ENCODE measurements around the gene GALNT2. TPM values are rescaled to one million over a fixed set of nuclear protein-coding genes. Genes with fewer than 3 reads are reported as not detected.

Gene GALNT2
- total RNA-seq, 1 donor from 2014 or later = 28.3 TPM

DNA sequence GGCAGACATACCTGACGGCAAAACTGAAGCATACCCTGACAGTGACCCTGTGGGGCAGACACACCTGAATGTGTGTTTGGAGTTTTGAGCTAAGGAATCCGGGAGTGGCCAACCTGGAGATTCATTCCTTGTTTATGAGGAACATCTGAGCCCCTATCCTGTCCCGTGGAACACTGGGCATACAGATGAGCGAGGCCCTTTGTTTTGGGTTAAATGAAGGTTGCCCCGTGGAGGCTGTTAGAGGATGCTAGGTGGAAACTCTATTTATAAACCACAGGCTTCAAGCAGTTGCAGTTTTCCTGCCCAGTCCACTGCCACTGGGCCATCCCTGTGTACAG, 18.1 kb downstream of the GALNT2 start:
- H3K4me1 ChIP-seq = peaks cover 60% of the 10 kb centered on the region
- H3K27ac ChIP-seq (replicated peaks) = no peak overlapping the region
- H3K36me3 ChIP-seq = peaks cover 5% of the 10 kb centered on the region
- no peak overlapping the region for H3K4me3 ChIP-seq
- intact Hi-C loops (cut with micrococcal nuclease) = no loop called here
- DNase-seq = no peak
- H3K27me3 ChIP-seq (ENCODE audit: low read depth) = no peaks in the 10 kb centered on the region
- TF ChIP-seq, protein P1, sequence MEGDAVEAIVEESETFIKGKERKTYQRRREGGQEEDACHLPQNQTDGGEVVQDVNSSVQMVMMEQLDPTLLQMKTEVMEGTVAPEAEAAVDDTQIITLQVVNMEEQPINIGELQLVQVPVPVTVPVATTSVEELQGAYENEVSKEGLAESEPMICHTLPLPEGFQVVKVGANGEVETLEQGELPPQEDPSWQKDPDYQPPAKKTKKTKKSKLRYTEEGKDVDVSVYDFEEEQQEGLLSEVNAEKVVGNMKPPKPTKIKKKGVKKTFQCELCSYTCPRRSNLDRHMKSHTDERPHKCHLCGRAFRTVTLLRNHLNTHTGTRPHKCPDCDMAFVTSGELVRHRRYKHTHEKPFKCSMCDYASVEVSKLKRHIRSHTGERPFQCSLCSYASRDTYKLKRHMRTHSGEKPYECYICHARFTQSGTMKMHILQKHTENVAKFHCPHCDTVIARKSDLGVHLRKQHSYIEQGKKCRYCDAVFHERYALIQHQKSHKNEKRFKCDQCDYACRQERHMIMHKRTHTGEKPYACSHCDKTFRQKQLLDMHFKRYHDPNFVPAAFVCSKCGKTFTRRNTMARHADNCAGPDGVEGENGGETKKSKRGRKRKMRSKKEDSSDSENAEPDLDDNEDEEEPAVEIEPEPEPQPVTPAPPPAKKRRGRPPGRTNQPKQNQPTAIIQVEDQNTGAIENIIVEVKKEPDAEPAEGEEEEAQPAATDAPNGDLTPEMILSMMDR (IDR thresholded peaks at IDR 0.05; ENCODE audit: borderline replicate concordance) = no peak
- no peaks in the 10 kb centered on the region for H3K9me3 ChIP-seq (replicated peaks)

DNA sequence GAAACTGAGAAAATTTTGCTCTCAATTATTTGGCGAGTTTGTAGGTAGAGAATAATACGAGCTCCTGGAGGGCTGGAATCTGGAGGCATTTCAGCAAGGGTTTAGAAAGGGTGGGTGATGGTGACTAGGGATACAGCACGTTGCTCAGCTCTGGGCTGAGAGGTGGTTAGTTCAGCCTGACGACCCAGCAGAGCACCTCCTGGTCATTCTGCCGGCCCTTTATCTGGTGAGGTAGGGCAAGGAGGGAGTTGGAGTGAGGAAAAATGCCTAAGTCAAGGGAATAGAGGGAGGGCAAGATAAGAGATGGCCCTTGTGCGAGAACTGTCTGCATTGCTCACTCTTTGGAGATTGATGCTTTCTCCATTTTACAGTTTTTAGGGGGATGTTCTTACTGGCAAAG, 19.1 kb downstream of the GALNT2 start:
- no peaks in the 10 kb centered on the region for H3K27me3 ChIP-seq (ENCODE audit: low read depth)
- no peak for DNase-seq
- intact Hi-C loops (cut with micrococcal nuclease) = no loop called here
- H3K27ac ChIP-seq (replicated peaks) = no peak overlapping the region
- H3K36me3 ChIP-seq = peaks cover 5% of the 10 kb centered on the region
- TF ChIP-seq, protein P1 (IDR thresholded peaks at IDR 0.05; ENCODE audit: borderline replicate concordance) = no peak
- peaks cover 54% of the 10 kb centered on the region for H3K4me1 ChIP-seq
- no peak overlapping the region for H3K4me3 ChIP-seq
- no peaks in the 10 kb centered on the region for H3K9me3 ChIP-seq (replicated peaks)

DNA sequence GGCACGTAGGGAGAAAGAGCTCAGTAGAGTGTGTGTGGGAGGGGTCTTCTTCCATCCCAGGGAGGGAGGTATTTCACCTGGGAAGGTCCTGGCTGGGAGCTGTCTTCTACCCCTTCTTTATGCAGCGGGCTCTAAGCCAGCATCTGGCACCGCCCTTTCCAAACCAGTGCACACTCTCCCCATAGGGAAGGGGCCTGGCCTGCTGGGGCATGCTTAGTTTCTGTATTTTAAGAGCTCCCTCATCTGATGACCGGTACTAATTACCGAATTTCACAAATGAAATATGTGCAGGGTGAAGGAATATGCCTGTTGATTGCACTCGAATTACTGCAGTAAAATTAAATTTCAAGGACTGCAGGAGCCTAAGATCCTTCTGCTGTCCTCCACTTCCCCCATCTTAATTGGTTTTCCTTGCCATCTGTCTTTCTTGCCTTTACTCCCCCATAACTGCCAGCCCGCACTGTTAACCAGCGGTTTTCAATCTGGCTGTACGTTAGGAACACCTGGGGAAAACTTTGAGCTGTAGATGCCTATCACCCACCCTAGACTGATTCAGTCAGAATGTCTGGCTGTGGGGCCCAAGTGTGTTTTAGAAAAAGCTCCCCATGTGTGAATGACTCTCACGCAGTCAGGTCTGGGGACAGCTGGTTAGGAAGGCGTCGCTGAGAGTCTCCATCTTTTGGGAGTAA, 20.1 kb downstream of the GALNT2 start:
- Histone ChIP-seq H3K4me3 (no peak overlapping the region), H3K36me3 (peaks cover 5% of the 10 kb centered on the region), H3K27ac (replicated peaks) (no peak overlapping the region), H3K9me3 (replicated peaks) (no peaks in the 10 kb centered on the region), H3K27me3 (ENCODE audit: low read depth) (no peaks in the 10 kb centered on the region), H3K4me1 (peaks cover 46% of the 10 kb centered on the region)
- TF ChIP-seq, protein P1 (IDR thresholded peaks at IDR 0.05; ENCODE audit: borderline replicate concordance) = no peak
- no peak for DNase-seq
- intact Hi-C loops (cut with micrococcal nuclease) = no loop called here

DNA sequence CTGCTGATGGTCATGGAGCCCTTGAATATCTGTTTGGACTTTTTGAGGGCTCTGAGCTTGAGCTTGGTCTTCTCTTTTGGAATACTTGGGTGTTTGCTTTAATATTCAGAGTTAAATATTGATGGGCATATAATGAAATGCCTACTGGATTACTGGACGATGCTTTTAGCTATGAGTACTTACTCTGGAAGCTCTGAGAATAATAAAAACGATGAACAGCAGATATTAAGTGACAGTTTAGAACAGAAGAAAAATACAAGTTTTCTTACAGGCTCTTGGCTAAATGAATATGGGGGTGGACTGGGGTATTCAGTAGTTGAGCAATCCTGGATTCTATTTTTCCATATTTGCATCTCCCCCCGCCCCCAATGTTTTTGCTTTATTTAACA, 20.7 kb downstream of the GALNT2 start:
- peaks cover 5% of the 10 kb centered on the region for H3K36me3 ChIP-seq
- TF ChIP-seq, protein P1 (IDR thresholded peaks at IDR 0.05; ENCODE audit: borderline replicate concordance) = no peak
- H3K4me3 ChIP-seq = no peak overlapping the region
- no peaks in the 10 kb centered on the region for H3K27me3 ChIP-seq (ENCODE audit: low read depth)
- no peak for DNase-seq
- H3K4me1 ChIP-seq = peaks cover 46% of the 10 kb centered on the region
- H3K27ac ChIP-seq (replicated peaks) = no peak overlapping the region
- intact Hi-C loops (cut with micrococcal nuclease) = no loop called here
- H3K9me3 ChIP-seq (replicated peaks) = no peaks in the 10 kb centered on the region

DNA sequence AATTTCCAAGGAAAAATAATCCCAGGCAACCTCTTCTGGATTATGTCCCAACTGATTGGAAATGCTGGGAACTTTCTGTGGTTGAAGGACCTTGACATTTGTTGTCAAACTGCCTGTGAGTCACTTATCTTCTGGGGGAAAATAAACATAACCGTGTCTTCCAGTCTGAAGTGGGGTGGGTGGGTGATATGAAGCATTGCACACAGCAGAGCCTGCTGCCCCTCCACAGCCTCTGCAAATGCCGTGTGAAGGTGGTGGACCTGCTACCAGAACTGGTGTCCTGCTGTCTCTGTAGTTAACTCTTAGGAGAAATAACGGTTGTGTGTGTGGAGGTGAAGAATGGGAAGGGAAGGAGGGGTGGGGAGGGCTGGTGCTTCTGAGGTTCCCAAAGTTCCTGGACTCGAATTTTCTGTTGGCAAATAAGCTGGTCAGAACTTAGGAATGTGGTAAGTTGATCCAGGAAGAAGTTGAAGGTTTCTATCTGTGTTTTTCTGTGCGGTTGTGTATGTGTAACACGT, 23.2 kb downstream of the GALNT2 start:
- no peak for DNase-seq
- H3K36me3 ChIP-seq = peaks cover 5% of the 10 kb centered on the region
- H3K27ac ChIP-seq (replicated peaks) = no peak overlapping the region
- TF ChIP-seq, protein P1 (IDR thresholded peaks at IDR 0.05; ENCODE audit: borderline replicate concordance) = no peak
- H3K4me3 ChIP-seq = no peak overlapping the region
- intact Hi-C loops (cut with micrococcal nuclease) = no loop called here
- H3K4me1 ChIP-seq = peaks cover 29% of the 10 kb centered on the region
- H3K27me3 ChIP-seq (ENCODE audit: low read depth) = no peaks in the 10 kb centered on the region
- H3K9me3 ChIP-seq (replicated peaks) = no peaks in the 10 kb centered on the region

All from left ventricle myocardium inferior (tissue), 1 donor.